Tibial artery (tissue), 4 donors: Measurements from ENCODE around the gene EYS.
"Not testable (repeated sequence)": the region's sequence is repeated elsewhere in the genome, so short reads cannot be mapped to it uniquely, and the experiment has no call there.

Experiments used
- DNase-seq, 2 donors: peaks; one replicate each; pipeline ENCODE4 v3.0.0-alpha.2; 2019
- H3K27ac ChIP-seq, 2 donors: fragments of 200-600 bp; sonication (generic) in 1 of 2; 1 replicate in 1 of 2; 2 replicates in 1 of 2; pipeline ENCODE4 v1.5.1; 2018 to 2019; ENCODE audit warnings: mild to moderate bottlenecking in 1 of 2
- H3K27me3 ChIP-seq, 2 donors: fragments of 200-600 bp; sonication (generic) in 1 of 2; one replicate each; pipeline versions ENCODE4 v1.5.1 to v1.6.0; 2016 to 2019
- H3K36me3 ChIP-seq, 3 donors: fragments of 200-600 bp; sonication (generic) in 2 of 3; one replicate each; pipeline ENCODE4 v1.5.1; 2016 to 2019; ENCODE audit warnings: mild to moderate bottlenecking in 2 of 3
- H3K4me1 ChIP-seq, 4 donors: fragments of 200-600 bp; sonication (generic) in 2 of 4; 1 replicate in 3 of 4; 2 replicates in 1 of 4; pipeline ENCODE4 v1.5.1; 2016 to 2019
- H3K4me3 ChIP-seq, 2 donors: fragments of 200-600 bp; sonication (generic) in 1 of 2; 1 replicate in 1 of 2; 2 replicates in 1 of 2; pipeline ENCODE4 v1.5.1; 2018 to 2019; ENCODE audit warnings: mild to moderate bottlenecking in 2 of 2
- H3K9me3 ChIP-seq, 3 donors: fragments of 200-600 bp; sonication (generic) in 1 of 3; one replicate each; pipeline ENCODE4 v1.5.1; 2016 to 2019
- CTCF ChIP-seq, 2 experiments: fragments of 200-600 bp in 1 of 2; fragments of 450-650 bp in 1 of 2; IDR thresholded peaks; one replicate each; pipeline ENCODE4 v1.5.1; 2017 to 2019; ENCODE audit warnings: antibody characterized with exemption in 2 of 2, mild to moderate bottlenecking in 1 of 2, moderate library complexity in 1 of 2
- intact Hi-C: fragments of 100-400 bp; cut with DNase I; formaldehyde crosslinking; loops from one replicate; pipeline ENCODE4 v1.15.0; 2023; ENCODE audit warnings: low total_unique reads

The EYS gene

GRCh38 chr6:64482631-64483030 is 1224.4 kb downstream of the EYS start:
- Histone ChIP-seq H3K4me3 (no peak overlapping the region), H3K36me3 (no peaks in the 10 kb centered on the region), H3K27me3 (no peaks in the 10 kb centered on the region), H3K4me1 (no peaks in the 10 kb centered on the region), H3K9me3 (no peaks in the 10 kb centered on the region), H3K27ac (no peak overlapping the region)
- DNase-seq, result no peak
- TF ChIP-seq CTCF (IDR thresholded peaks at IDR 0.05), result no peak
- intact Hi-C loops, result no loop called here

- no peak overlapping the region for H3K27ac ChIP-seq
- no peak for TF ChIP-seq CTCF (IDR thresholded peaks at IDR 0.05)
- no peaks in the 10 kb centered on the region for H3K4me1 ChIP-seq
- H3K9me3 ChIP-seq, result no peaks in the 10 kb centered on the region
- H3K4me3 ChIP-seq, result no peak overlapping the region
- H3K27me3 ChIP-seq, result no peaks in the 10 kb centered on the region
- H3K36me3 ChIP-seq, result no peaks in the 10 kb centered on the region
- intact Hi-C loops, result no loop called here
- DNase-seq, result no peak
Measured at GRCh38 chr6:64479134-64479533, 1227.9 kb downstream of the EYS start.

- intact Hi-C loops, result no loop called here
- Histone ChIP-seq H3K4me1 (no peaks in the 10 kb centered on the region), H3K27me3 (no peaks in the 10 kb centered on the region), H3K4me3 (no peak overlapping the region), H3K36me3 (no peaks in the 10 kb centered on the region), H3K9me3 (no peaks in the 10 kb centered on the region), H3K27ac (no peak overlapping the region)
- TF ChIP-seq CTCF (IDR thresholded peaks at IDR 0.05), result no peak
- no peak for DNase-seq
Measured at GRCh38 chr6:64477391-64477790, 1229.6 kb downstream of the EYS start.

- TF ChIP-seq CTCF (IDR thresholded peaks at IDR 0.05), result no peak
- Histone ChIP-seq H3K36me3 (no peaks in the 10 kb centered on the region), H3K27ac (no peak overlapping the region), H3K4me3 (no peak overlapping the region), H3K27me3 (no peaks in the 10 kb centered on the region), H3K9me3 (no peaks in the 10 kb centered on the region), H3K4me1 (no peaks in the 10 kb centered on the region)
- intact Hi-C loops, result no loop called here
- no peak for DNase-seq
Measured at GRCh38 chr6:64476935-64477334, 1230.1 kb downstream of the EYS start.

GRCh38 chr6:64469405-64469804 is 1237.6 kb downstream of the EYS start:
- H3K27ac ChIP-seq, H3K4me1 ChIP-seq, H3K27me3 ChIP-seq, H3K4me3 ChIP-seq, H3K36me3 ChIP-seq, intact Hi-C loops, H3K9me3 ChIP-seq, DNase-seq: not testable (repeated sequence)

- TF ChIP-seq CTCF (IDR thresholded peaks at IDR 0.05), result no peak
- Histone ChIP-seq H3K9me3 (no peaks in the 10 kb centered on the region), H3K27ac (no peak overlapping the region), H3K27me3 (no peaks in the 10 kb centered on the region), H3K36me3 (no peaks in the 10 kb centered on the region), H3K4me3 (no peak overlapping the region), H3K4me1 (no peaks in the 10 kb centered on the region)
- no peak for DNase-seq
- intact Hi-C loops, result no loop called here
Measured at GRCh38 chr6:64467656-64468055, 1239.4 kb downstream of the EYS start.
